HUES64 (cell line): ENCODE data around the gene IRAK2.
A peak's percentile ranks its signal among the peaks of the same experiment; 100 is the strongest.
"Not testable (repeated sequence)": the region's sequence is repeated elsewhere in the genome, so short reads cannot be mapped to it uniquely, and the experiment has no call there.

Source experiments
- H3K27ac ChIP-seq: 2 replicates; pipeline ENCODE4 v1.7.0; 2013; ENCODE audit warnings: low read depth, low read length, inconsistent platforms
- H3K27me3 ChIP-seq: 2 replicates; pipeline ENCODE4 v1.6.1; 2013; ENCODE audit warnings: mild to moderate bottlenecking, low read length; ENCODE audit not compliant: insufficient read depth
- H3K36me3 ChIP-seq: 2 replicates; pipeline ENCODE4 v1.6.1; 2013; ENCODE audit warnings: mild to moderate bottlenecking, low read length; ENCODE audit not compliant: insufficient read depth
- H3K4me1 ChIP-seq: 2 replicates; pipeline ENCODE4 v1.6.1; 2013; ENCODE audit warnings: mild to moderate bottlenecking, low read length, moderate library complexity; ENCODE audit not compliant: insufficient read depth
- H3K4me3 ChIP-seq: 2 replicates; pipeline ENCODE4 v1.5.1; 2013; ENCODE audit warnings: mild to moderate bottlenecking, low read length, moderate library complexity
- H3K9ac ChIP-seq: 2 replicates; pipeline ENCODE4 v1.6.1; 2013; ENCODE audit warnings: mild to moderate bottlenecking, low read depth, low read length
- H3K9me3 ChIP-seq: 2 replicates; pipeline ENCODE4 v1.6.1; 2013; ENCODE audit warnings: low read depth, low read length; ENCODE audit not compliant: insufficient read depth
- WGBS: fragments of 150-250, 120-280 bp; methylation state at CpG from one replicate; pipeline ENCODE4 v1.1.7; 2013; ENCODE audit warnings: missing lambda C conversion rate; 5-methylcytosine and 5-hydroxymethylcytosine counted together

IRAK2 gene

GRCh38 chr3:10140996-10141546 lies 23.6 kb upstream of the IRAK2 start:
- peak overlapping the region; percentile 97 for H3K4me3 ChIP-seq
- WGBS: 94% methylated on average over 21 of the region's 23 CpGs
- no peaks in the 10 kb centered on the region for H3K4me1 ChIP-seq
- no peaks in the 10 kb centered on the region for H3K9me3 ChIP-seq
- no peaks in the 10 kb centered on the region for H3K27me3 ChIP-seq
- peaks cover 18% of the 10 kb centered on the region for H3K36me3 ChIP-seq
- 0 out of 2 replicates have a peak overlapping the region, but pooled peaks have one; percentile 94 for H3K9ac ChIP-seq
- no peak overlapping the region for H3K27ac ChIP-seq

- Histone ChIP-seq H3K4me3 (peak overlapping the region; percentile 97), H3K9me3 (no peaks in the 10 kb centered on the region), H3K4me1 (no peaks in the 10 kb centered on the region), H3K27ac (no peak overlapping the region), H3K27me3 (no peaks in the 10 kb centered on the region), H3K9ac (no peak overlapping the region; the same call in 1 of the 2 replicates), H3K36me3 (peaks cover 29% of the 10 kb centered on the region)
- 86% methylated on average over 29 of the region's 29 CpGs for WGBS
These were observed 21.8 kb upstream of the IRAK2 start for GRCh38 chr3:10142707-10143560.

- no peaks in the 10 kb centered on the region for H3K27me3 ChIP-seq
- no peak overlapping the region for H3K27ac ChIP-seq
- peaks cover 51% of the 10 kb centered on the region for H3K36me3 ChIP-seq
- 96% methylated on average over 4 of the region's 4 CpGs for WGBS
- no peaks in the 10 kb centered on the region for H3K4me1 ChIP-seq
- no peak overlapping the region for H3K9ac ChIP-seq
- H3K9me3 ChIP-seq: no peaks in the 10 kb centered on the region
- no peak overlapping the region for H3K4me3 ChIP-seq
These were observed 19.0 kb upstream of the IRAK2 start for GRCh38 chr3:10145685-10146084.

GRCh38 chr3:10149226-10149625 lies 15.5 kb upstream of the IRAK2 start:
- H3K4me3 ChIP-seq: no peak overlapping the region
- 96% methylated on average over 8 of the region's 8 CpGs for WGBS
- no peaks in the 10 kb centered on the region for H3K27me3 ChIP-seq
- no peak overlapping the region for H3K9ac ChIP-seq
- peaks cover 73% of the 10 kb centered on the region for H3K36me3 ChIP-seq
- no peaks in the 10 kb centered on the region for H3K4me1 ChIP-seq
- H3K27ac ChIP-seq: no peak overlapping the region
- no peaks in the 10 kb centered on the region for H3K9me3 ChIP-seq

GRCh38 chr3:10150987-10151386 lies 13.7 kb upstream of the IRAK2 start:
- Histone ChIP-seq H3K9ac (no peak overlapping the region), H3K36me3 (peaks cover 65% of the 10 kb centered on the region), H3K4me3 (no peak overlapping the region), H3K27ac (no peak overlapping the region), H3K4me1 (no peaks in the 10 kb centered on the region), H3K27me3 (no peaks in the 10 kb centered on the region), H3K9me3 (no peaks in the 10 kb centered on the region)
- WGBS: 86% methylated on average over 6 of the region's 6 CpGs

- H3K4me1 ChIP-seq: no peaks in the 10 kb centered on the region
- no peak overlapping the region for H3K9ac ChIP-seq
- H3K4me3 ChIP-seq: no peak overlapping the region
- H3K27ac ChIP-seq: no peak overlapping the region
- no peaks in the 10 kb centered on the region for H3K27me3 ChIP-seq
- H3K36me3 ChIP-seq: peaks cover 44% of the 10 kb centered on the region
- no peaks in the 10 kb centered on the region for H3K9me3 ChIP-seq
- 92% methylated on average over 14 of the region's 14 CpGs for WGBS
These were observed 10.2 kb upstream of the IRAK2 start for GRCh38 chr3:10154335-10155122.

GRCh38 chr3:10155123-10155472 lies 9.6 kb upstream of the IRAK2 start:
- H3K9ac ChIP-seq: no peak overlapping the region
- H3K9me3 ChIP-seq: no peaks in the 10 kb centered on the region
- no peak overlapping the region for H3K4me3 ChIP-seq
- no peak overlapping the region for H3K27ac ChIP-seq
- H3K4me1 ChIP-seq: no peaks in the 10 kb centered on the region
- H3K36me3 ChIP-seq: peaks cover 38% of the 10 kb centered on the region
- H3K27me3 ChIP-seq: no peaks in the 10 kb centered on the region
- 96% methylated on average over 4 of the region's 4 CpGs for WGBS

- 90% methylated on average over 3 of the region's 4 CpGs for WGBS
- no peak overlapping the region for H3K27ac ChIP-seq
- H3K36me3 ChIP-seq: peaks cover 32% of the 10 kb centered on the region
- no peaks in the 10 kb centered on the region for H3K4me1 ChIP-seq
- no peaks in the 10 kb centered on the region for H3K9me3 ChIP-seq
- no peak overlapping the region for H3K9ac ChIP-seq
- no peaks in the 10 kb centered on the region for H3K27me3 ChIP-seq
- H3K4me3 ChIP-seq: no peak overlapping the region
These were observed 9.1 kb upstream of the IRAK2 start for GRCh38 chr3:10155658-10156057.

GRCh38 chr3:10157031-10157430 lies 7.7 kb upstream of the IRAK2 start:
- H3K4me3 ChIP-seq: no peak overlapping the region
- H3K36me3 ChIP-seq: peaks cover 20% of the 10 kb centered on the region
- no peaks in the 10 kb centered on the region for H3K4me1 ChIP-seq
- 89% methylated on average over 4 of the region's 4 CpGs for WGBS
- H3K9ac ChIP-seq: no peak overlapping the region
- no peaks in the 10 kb centered on the region for H3K27me3 ChIP-seq
- no peaks in the 10 kb centered on the region for H3K9me3 ChIP-seq
- no peak overlapping the region for H3K27ac ChIP-seq

- not testable (repeated sequence) for H3K36me3 ChIP-seq, H3K27me3 ChIP-seq, H3K9ac ChIP-seq, H3K4me3 ChIP-seq, H3K27ac ChIP-seq, H3K9me3 ChIP-seq, H3K4me1 ChIP-seq
- WGBS: 96% methylated on average over 6 of the region's 6 CpGs
These were observed 6.2 kb upstream of the IRAK2 start for GRCh38 chr3:10158555-10158954.

- WGBS: 100% methylated on average over 1 of the region's 1 CpG
- H3K9ac ChIP-seq: no peak overlapping the region
- no peak overlapping the region for H3K4me3 ChIP-seq
- H3K4me1 ChIP-seq: no peaks in the 10 kb centered on the region
- H3K9me3 ChIP-seq: no peaks in the 10 kb centered on the region
- H3K27me3 ChIP-seq: peaks cover 6% of the 10 kb centered on the region
- no peaks in the 10 kb centered on the region for H3K36me3 ChIP-seq
- no peak overlapping the region for H3K27ac ChIP-seq
These were observed 4.4 kb upstream of the IRAK2 start for GRCh38 chr3:10160346-10160745.
